Kidney capillary endothelial cell (primary cell): ENCODE data around the gene U2AF1.
"Not testable (repeated sequence)": the region's sequence is repeated elsewhere in the genome, so short reads cannot be mapped to it uniquely, and the experiment has no call there.

Source experiments
- DNase-seq: peaks from one replicate; pipeline ENCODE4 v3.0.0-alpha.2; 2018; ENCODE audit warnings: low spot score

Gene U2AF1

GRCh38 chr21:43076643-43077042 lies 30.7 kb downstream of the U2AF1 start:
- not testable (repeated sequence) for DNase-seq

- DNase-seq = not testable (repeated sequence)
Observed at GRCh38 chr21:43076023-43076637, 31.2 kb downstream of the U2AF1 start.

GRCh38 chr21:43075170-43076022 lies 32.0 kb downstream of the U2AF1 start, which contains the start of gene CBS:
Gene CBS, minus strand, starts transcription at chr21:43075835. Its CDS starts 3,642 bp downstream, at chr21:43072193.
- not testable (repeated sequence) for DNase-seq

GRCh38 chr21:43074401-43075169 lies 32.8 kb downstream of the U2AF1 start:
- DNase-seq = not testable (repeated sequence)

GRCh38 chr21:43072742-43073141 lies 34.6 kb downstream of the U2AF1 start:
- not testable (repeated sequence) for DNase-seq

GRCh38 chr21:43069682-43070081 lies 37.7 kb downstream of the U2AF1 start:
- DNase-seq = not testable (repeated sequence)

GRCh38 chr21:43068065-43068464 lies 39.3 kb downstream of the U2AF1 start:
- DNase-seq = not testable (repeated sequence)

- DNase-seq = not testable (repeated sequence)
Observed at GRCh38 chr21:43066690-43067089, 40.7 kb downstream of the U2AF1 start.

GRCh38 chr21:43065991-43066390 lies 41.4 kb downstream of the U2AF1 start:
- not testable (repeated sequence) for DNase-seq

GRCh38 chr21:43064265-43064917 lies 43.0 kb downstream of the U2AF1 start:
- DNase-seq = not testable (repeated sequence)

- not testable (repeated sequence) for DNase-seq
Observed at GRCh38 chr21:43062955-43063664, 44.3 kb downstream of the U2AF1 start.

- DNase-seq = not testable (repeated sequence)
Observed at GRCh38 chr21:43053112-43053511, 54.3 kb downstream of the U2AF1 start.

- not testable (repeated sequence) for DNase-seq
Observed at GRCh38 chr21:43045876-43046821, 61.2 kb downstream of the U2AF1 start.

- DNase-seq = not testable (repeated sequence)
Observed at GRCh38 chr21:43045165-43045875, 62.0 kb downstream of the U2AF1 start.

- DNase-seq = not testable (repeated sequence)
Observed at GRCh38 chr21:43044547-43044946, 62.8 kb downstream of the U2AF1 start.

GRCh38 chr21:43043291-43043690 lies 64.1 kb downstream of the U2AF1 start:
- not testable (repeated sequence) for DNase-seq
